ENCODE measurements around the gene TMEM72. TPM values are rescaled to one million over a fixed set of nuclear protein-coding genes. Genes with fewer than 3 reads are reported as not detected.

TMEM72 gene
- total RNA-seq, 1 experiment from 2014 or later, result not detected

GRCh38 chr10:44870031-44870430, 41.1 kb upstream of the TMEM72 start:
- no peak for DNase-seq
- ChIA-PET CTCF (no interaction called here), POLR2A (ENCODE audit: unreplicated experiment) (no interaction called here)
- intact Hi-C loops (cut with micrococcal nuclease), result no loop called here
- no peaks in the 10 kb centered on the region for H3K36me3 ChIP-seq (ENCODE audit: low read depth, low read length)
- H3K9ac ChIP-seq (ENCODE audit: low read length), result no peak overlapping the region
- no peak overlapping the region for H3K4me2 ChIP-seq (ENCODE audit: low read length)
- TF ChIP-seq EZH2 (IDR thresholded peaks at IDR 0.05; ENCODE audit: low read length, unreplicated experiment) (no peak), CTCF (conservative IDR thresholded peaks at IDR 0.05; ENCODE audit: low read depth, low read length) (no peak), EZH2phosphoT487 (IDR thresholded peaks at IDR 0.05; ENCODE audit: borderline replicate concordance, low read length) (no peak)
- H3K4me3 ChIP-seq (ENCODE audit: low read length), result no peak overlapping the region
- no peak for ATAC-seq
- H3K27me3 ChIP-seq (ENCODE audit: low read length), result peaks cover 32% of the 10 kb centered on the region
- H4K20me1 ChIP-seq (ENCODE audit: low read length), result no peaks in the 10 kb centered on the region
- H3K79me2 ChIP-seq (ENCODE audit: low read length), result no peaks in the 10 kb centered on the region
- H3K4me1 ChIP-seq (ENCODE audit: insufficient read depth, low read length), result no peaks in the 10 kb centered on the region
- H2AFZ ChIP-seq (ENCODE audit: low read length), result no peak overlapping the region
- H3F3A ChIP-seq (ENCODE audit: low read length, unreplicated experiment), result no peaks in the 10 kb centered on the region
- H3K27ac ChIP-seq (ENCODE audit: low read length), result no peak overlapping the region
- no peaks in the 10 kb centered on the region for H3K9me2 ChIP-seq (replicated peaks; ENCODE audit: low read length)
- no peaks in the 10 kb centered on the region for H3K9me3 ChIP-seq (ENCODE audit: low read length)
- BruUV-seq (replicated peaks), result no TSS peak

- no peak overlapping the region for H3K4me2 ChIP-seq (ENCODE audit: low read length)
- no peaks in the 10 kb centered on the region for H4K20me1 ChIP-seq (ENCODE audit: low read length)
- H3K4me1 ChIP-seq (ENCODE audit: insufficient read depth, low read length), result no peaks in the 10 kb centered on the region
- ATAC-seq (no peak), DNase-seq (no peak)
- no peak for TF ChIP-seq CTCF (conservative IDR thresholded peaks at IDR 0.05; ENCODE audit: low read depth, low read length)
- no peak for TF ChIP-seq EZH2 (IDR thresholded peaks at IDR 0.05; ENCODE audit: low read length, unreplicated experiment)
- TF ChIP-seq EZH2phosphoT487 (IDR thresholded peaks at IDR 0.05; ENCODE audit: borderline replicate concordance, low read length), result no peak
- H3F3A ChIP-seq (ENCODE audit: low read length, unreplicated experiment), result no peaks in the 10 kb centered on the region
- no peaks in the 10 kb centered on the region for H3K9me3 ChIP-seq (ENCODE audit: low read length)
- H3K36me3 ChIP-seq (ENCODE audit: low read depth, low read length), result no peaks in the 10 kb centered on the region
- no peak overlapping the region for H3K4me3 ChIP-seq (ENCODE audit: low read length)
- no peak overlapping the region for H2AFZ ChIP-seq (ENCODE audit: low read length)
- no peaks in the 10 kb centered on the region for H3K9me2 ChIP-seq (replicated peaks; ENCODE audit: low read length)
- no peaks in the 10 kb centered on the region for H3K79me2 ChIP-seq (ENCODE audit: low read length)
- no TSS peak for BruUV-seq (replicated peaks)
- intact Hi-C loops (cut with micrococcal nuclease), result no loop called here
- CTCF ChIA-PET, result no interaction called here
- H3K9ac ChIP-seq (ENCODE audit: low read length), result no peak overlapping the region
- H3K27me3 ChIP-seq (ENCODE audit: low read length), result peaks cover 36% of the 10 kb centered on the region
- no peak overlapping the region for H3K27ac ChIP-seq (ENCODE audit: low read length)
- POLR2A ChIA-PET (ENCODE audit: unreplicated experiment), result no interaction called here
Observed at GRCh38 chr10:44873160-44873559, 38.0 kb upstream of the TMEM72 start.

- no peaks in the 10 kb centered on the region for H3K4me1 ChIP-seq (ENCODE audit: insufficient read depth, low read length)
- intact Hi-C loops (cut with micrococcal nuclease), result no loop called here
- H3K4me3 ChIP-seq (ENCODE audit: low read length), result no peak overlapping the region
- no peaks in the 10 kb centered on the region for H3K9me2 ChIP-seq (replicated peaks; ENCODE audit: low read length)
- no peaks in the 10 kb centered on the region for H4K20me1 ChIP-seq (ENCODE audit: low read length)
- H3K9ac ChIP-seq (ENCODE audit: low read length), result no peak overlapping the region
- BruUV-seq (replicated peaks), result no TSS peak
- TF ChIP-seq EZH2 (IDR thresholded peaks at IDR 0.05; ENCODE audit: low read length, unreplicated experiment) (no peak), EZH2phosphoT487 (IDR thresholded peaks at IDR 0.05; ENCODE audit: borderline replicate concordance, low read length) (no peak), CTCF (conservative IDR thresholded peaks at IDR 0.05; ENCODE audit: low read depth, low read length) (no peak)
- H3K27me3 ChIP-seq (ENCODE audit: low read length), result peaks cover 44% of the 10 kb centered on the region
- H3K9me3 ChIP-seq (ENCODE audit: low read length), result no peaks in the 10 kb centered on the region
- no peak overlapping the region for H3K27ac ChIP-seq (ENCODE audit: low read length)
- H3K36me3 ChIP-seq (ENCODE audit: low read depth, low read length), result no peaks in the 10 kb centered on the region
- ChIA-PET CTCF (no interaction called here), POLR2A (ENCODE audit: unreplicated experiment) (no interaction called here)
- H3K79me2 ChIP-seq (ENCODE audit: low read length), result no peaks in the 10 kb centered on the region
- DNase-seq, result no peak
- no peaks in the 10 kb centered on the region for H3F3A ChIP-seq (ENCODE audit: low read length, unreplicated experiment)
- no peak for ATAC-seq
- no peak overlapping the region for H3K4me2 ChIP-seq (ENCODE audit: low read length)
- no peak overlapping the region for H2AFZ ChIP-seq (ENCODE audit: low read length)
Observed at GRCh38 chr10:44874166-44874565, 37.0 kb upstream of the TMEM72 start.

Measured in PC-3 (cell line).